ENCODE results near the gene DAPK2. TPM values are rescaled to one million over a fixed set of nuclear protein-coding genes. Genes with fewer than 3 reads are reported as not detected.

The DAPK2 gene
- polyA plus RNA-seq, 4 donors: 4.9 to 6.2 (median 5.1) TPM

GRCh38 chr15:64026591-64026990 lies 19.7 kb downstream of the DAPK2 start:
- DNase-seq (ENCODE audit: low read depth in 4 of 4, low spot score in 3 of 4): no peak

- no peak for DNase-seq (ENCODE audit: low read depth in 4 of 4, low spot score in 3 of 4)
Measured at GRCh38 chr15:64024172-64025050, 21.9 kb downstream of the DAPK2 start.

DNA sequence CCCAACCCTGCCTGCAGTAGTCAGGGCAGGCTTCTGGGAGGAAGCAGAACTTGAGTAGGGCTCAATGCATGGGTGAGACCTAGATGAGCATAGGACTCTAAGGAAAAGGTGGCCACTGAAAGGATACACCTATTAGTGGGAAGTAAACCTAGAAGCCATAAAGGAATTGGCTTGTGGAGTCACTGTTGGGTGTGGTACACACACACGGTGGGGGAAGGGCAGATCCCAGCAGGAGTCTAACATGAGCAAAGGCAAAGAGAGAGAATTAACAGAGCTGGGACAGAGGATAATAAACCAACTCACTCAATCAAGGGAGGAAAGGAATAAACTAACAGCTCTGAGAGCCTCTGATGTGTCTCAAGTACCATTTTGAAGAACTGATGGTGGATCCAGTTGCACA lies 23.1 kb downstream of the DAPK2 start:
- no peak for DNase-seq (ENCODE audit: low read depth in 4 of 4, low spot score in 3 of 4)

- DNase-seq (ENCODE audit: low read depth in 4 of 4, low spot score in 3 of 4): no peak
Measured at GRCh38 chr15:64022571-64022970, 23.7 kb downstream of the DAPK2 start.

- no peak for DNase-seq (ENCODE audit: low read depth in 4 of 4, low spot score in 3 of 4)
Measured at GRCh38 chr15:64019764-64020163, 26.5 kb downstream of the DAPK2 start.

GRCh38 chr15:64017591-64018163 lies 28.6 kb downstream of the DAPK2 start:
- DNase-seq (ENCODE audit: low read depth in 4 of 4, low spot score in 3 of 4): no peak

GRCh38 chr15:64017082-64017588 lies 29.1 kb downstream of the DAPK2 start:
- DNase-seq (ENCODE audit: low read depth in 4 of 4, low spot score in 3 of 4): no peak

- no peak for DNase-seq (ENCODE audit: low read depth in 4 of 4, low spot score in 3 of 4)
Measured at GRCh38 chr15:64016257-64016656, 30.0 kb downstream of the DAPK2 start.

DNA sequence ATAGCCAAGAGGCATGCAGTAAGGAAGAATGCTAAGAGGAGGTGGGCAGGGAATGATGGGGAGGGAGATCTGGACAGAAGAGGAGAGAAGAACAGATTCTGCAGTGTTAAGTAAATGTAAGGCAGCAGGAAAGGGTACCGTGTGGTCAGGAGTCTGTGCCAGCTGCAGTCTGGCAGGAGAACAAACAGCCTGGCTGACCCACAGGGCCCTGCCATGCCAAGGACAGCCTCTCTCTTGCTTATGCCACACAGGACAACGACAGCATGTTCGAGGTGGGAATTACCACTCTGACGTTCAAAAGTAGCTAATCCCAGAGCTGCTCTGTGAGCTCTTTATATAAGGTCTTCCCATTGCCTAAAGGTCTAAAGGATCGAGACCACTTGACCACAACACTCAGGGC lies 31.3 kb downstream of the DAPK2 start:
- DNase-seq (ENCODE audit: low read depth in 4 of 4, low spot score in 3 of 4): no peak

GRCh38 chr15:64013179-64014062 lies 32.9 kb downstream of the DAPK2 start:
- DNase-seq (ENCODE audit: low read depth in 4 of 4, low spot score in 3 of 4): no peak

GRCh38 chr15:64011736-64012135 lies 34.5 kb downstream of the DAPK2 start:
- no peak for DNase-seq (ENCODE audit: low read depth in 4 of 4, low spot score in 3 of 4)

DNA sequence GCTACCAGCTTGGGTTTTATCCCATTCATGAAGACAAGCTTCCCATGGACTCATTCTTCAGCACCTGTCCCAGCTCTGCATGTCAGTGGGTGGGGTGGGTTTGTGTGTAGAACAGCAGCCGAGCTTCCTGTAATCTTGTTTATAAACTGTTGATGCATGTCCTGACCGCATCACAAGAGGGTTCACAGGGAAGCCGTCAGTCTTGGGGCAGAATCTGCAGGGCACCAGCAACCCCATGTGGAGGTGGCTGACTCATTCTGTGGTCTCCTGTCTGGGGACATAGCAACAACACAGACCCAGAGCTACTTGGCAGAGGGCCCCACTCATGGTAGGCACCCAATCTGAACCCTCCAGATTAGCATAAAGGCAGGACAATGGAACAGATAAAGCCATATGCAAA lies 35.6 kb downstream of the DAPK2 start:
- no peak for DNase-seq (ENCODE audit: low read depth in 4 of 4, low spot score in 3 of 4)

GRCh38 chr15:64009798-64010261 lies 36.5 kb downstream of the DAPK2 start:
- no peak for DNase-seq (ENCODE audit: low read depth in 4 of 4, low spot score in 3 of 4)

DNA sequence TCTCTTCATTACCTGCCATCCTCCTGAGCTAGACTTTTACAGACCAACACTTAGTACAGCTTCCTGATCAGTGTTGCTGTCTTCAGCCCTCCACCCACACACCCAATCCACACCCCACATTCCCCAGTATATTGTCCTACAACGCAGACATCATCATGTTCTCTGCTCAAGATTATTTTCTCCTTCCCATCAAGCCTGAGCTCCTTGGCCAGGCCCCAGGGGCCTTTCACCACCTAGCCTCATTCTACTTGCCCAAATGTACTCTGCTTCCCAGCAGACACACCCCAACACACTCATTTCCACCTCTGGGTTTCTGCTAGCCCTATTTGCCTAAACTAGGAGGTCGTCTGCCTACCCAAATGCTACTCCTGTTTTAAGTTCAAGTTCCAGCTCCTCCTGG lies 37.0 kb downstream of the DAPK2 start:
- no peak for DNase-seq (ENCODE audit: low read depth in 4 of 4, low spot score in 3 of 4)

DNA sequence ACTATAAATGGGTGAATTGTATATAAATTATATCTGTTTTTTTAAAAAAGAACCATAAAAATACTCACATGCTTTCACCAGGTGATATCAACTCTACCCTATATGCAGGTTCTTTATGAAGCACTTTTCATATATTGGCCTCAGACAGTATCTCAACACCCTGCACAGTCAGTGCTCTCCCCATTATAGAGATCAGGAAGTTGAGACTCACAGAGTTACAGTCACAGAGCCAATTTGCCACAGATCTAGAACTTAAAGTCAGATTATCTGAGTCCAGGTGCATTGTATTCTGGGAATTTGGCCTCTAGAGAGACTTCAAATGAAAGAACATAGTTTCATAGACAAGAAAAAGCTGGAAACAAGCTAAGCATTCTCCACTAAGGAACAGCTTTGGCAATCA lies 38.1 kb downstream of the DAPK2 start:
- no peak for DNase-seq (ENCODE audit: low read depth in 4 of 4, low spot score in 3 of 4)

- DNase-seq (ENCODE audit: low read depth in 4 of 4, low spot score in 3 of 4): no peak
Measured at GRCh38 chr15:64006642-64007041, 39.6 kb downstream of the DAPK2 start.

- DNase-seq (ENCODE audit: low read depth in 4 of 4, low spot score in 3 of 4): no peak
Measured at GRCh38 chr15:64004587-64004986, 41.7 kb downstream of the DAPK2 start.

GRCh38 chr15:64004056-64004455 lies 42.2 kb downstream of the DAPK2 start:
- DNase-seq (ENCODE audit: low read depth in 4 of 4, low spot score in 3 of 4): no peak

GRCh38 chr15:64003182-64003581 lies 43.1 kb downstream of the DAPK2 start:
- no peak for DNase-seq (ENCODE audit: low read depth in 4 of 4, low spot score in 3 of 4)

- no peak for DNase-seq (ENCODE audit: low read depth in 4 of 4, low spot score in 3 of 4)
Measured at GRCh38 chr15:64001148-64001547, 45.1 kb downstream of the DAPK2 start.

Data from right renal pelvis (tissue), 4 donors.